H1 (cell line): ENCODE data around the gene VCY1B.
"Not testable (repeated sequence)": the region's sequence is repeated elsewhere in the genome, so short reads cannot be mapped to it uniquely, and the experiment has no call there.

ENCODE experiments used
- ASH2L ChIP-seq: fragments of 200-600, 300-600 bp; sonication (generic); IDR thresholded peaks from one replicate; pipeline ENCODE4 v1.7.1; 2017; ENCODE audit warnings: low read length
- CTCF ChIP-seq, 3 experiments: IDR thresholded peaks; 1 replicate in 2 of 3; 2 replicates in 1 of 3; pipeline versions ENCODE4 v1.5.1 to v1.6.1; 2011; ENCODE audit warnings: low read length in 3 of 3, mild to moderate bottlenecking in 3 of 3, inconsistent platforms in 2 of 3, low read depth in 1 of 3, moderate library complexity in 1 of 3; ENCODE audit not compliant: insufficient read depth in 1 of 3; ENCODE audit errors: control extremely low read depth in 1 of 3
- E2F6 ChIP-seq: IDR thresholded peaks from 2 replicates; pipeline ENCODE4 v1.6.1; 2012; ENCODE audit warnings: inconsistent platforms
- EZH2 ChIP-seq: fragments of 200-600 bp; sonication (generic); IDR thresholded peaks from 2 replicates; pipeline ENCODE4 v1.7.1; 2012; ENCODE audit warnings: low read depth, mild to moderate bottlenecking, moderate library complexity, low read length, inconsistent platforms; ENCODE audit not compliant: severe bottlenecking
- GTF2F1 ChIP-seq: IDR thresholded peaks from 2 replicates; pipeline ENCODE4 v1.6.1; 2012; ENCODE audit warnings: low read depth, low read length, improper control_type of control experiment, borderline replicate concordance
- JUND ChIP-seq: IDR thresholded peaks from 2 replicates; pipeline ENCODE4 v1.6.1; 2011; ENCODE audit warnings: mild to moderate bottlenecking, improper control_type of control experiment, low read length
- NRF1 ChIP-seq: IDR thresholded peaks from 2 replicates; pipeline ENCODE4 v1.6.1; 2011; ENCODE audit warnings: mild to moderate bottlenecking, low read depth, low read length, improper control_type of control experiment
- SIRT6 ChIP-seq: IDR thresholded peaks from one replicate; pipeline ENCODE4 v1.7.1; 2012; ENCODE audit warnings: low read length, inconsistent platforms
- USF2 ChIP-seq: IDR thresholded peaks from 2 replicates; pipeline ENCODE4 v1.6.1; 2011; ENCODE audit warnings: low read length, improper control_type of control experiment

- TF ChIP-seq EZH2; USF2; GTF2F1; SIRT6; NRF1; CTCF (IDR thresholded peaks at IDR 0.05; ENCODE audit: control extremely low read depth in 1 of 3, insufficient read depth in 1 of 3, low read depth in 1 of 3, low read length in 3 of 3); JUND; ASH2L; E2F6: not testable (repeated sequence)
Observed at GRCh38 chrY:14011916-14012315, 44.1 kb upstream of the VCY1B start.
